H1 (cell line): Measurements from ENCODE around the gene VIPR1. TPM values are rescaled to one million over a fixed set of nuclear protein-coding genes. Genes with fewer than 3 reads are reported as not detected.

Experiments
- CTCF ChIA-PET: fragments of 300-600 bp; sonication (Branson Sonifier 250); formaldehyde crosslinking; loops from one replicate; lab custom pipeline; 2021; ENCODE audit not compliant: partially characterized antibody; lab: Charles Lee
- POLR2A ChIA-PET: fragments of 300-600 bp; sonication (Branson Sonifier 250); formaldehyde crosslinking; loops from one replicate; lab custom pipeline; 2021; ENCODE audit warnings: inconsistent platforms; ENCODE audit not compliant: partially characterized antibody; lab: Charles Lee
- DNase-seq, 2 experiments: peaks; one replicate each; pipeline versions ENCODE4 v3.0.0 to v3.0.0-alpha.2; 2010 to 2022; ENCODE audit warnings: low spot score in 2 of 2, low read depth in 1 of 2, mixed read lengths in 1 of 2
- FAIRE-seq: peaks from 2 replicates; lab custom pipeline; 2011; peaks lifted over from hg19 to GRCh38; lab: Jason Lieb, UNC
- H2AFZ ChIP-seq: 2 replicates; pipeline ENCODE4 v1.8.1; 2012; ENCODE audit warnings: low read length, inconsistent platforms
- H2AK5ac ChIP-seq: 2 replicates; pipeline ENCODE4 v1.6.1; 2013; ENCODE audit warnings: low read depth, low read length
- H2BK120ac ChIP-seq: replicated peaks from 2 replicates; pipeline ENCODE3; 2013; ENCODE audit warnings: low read depth, low read length, inconsistent platforms
- H2BK12ac ChIP-seq: 2 replicates; pipeline ENCODE4 v1.6.1; 2013; ENCODE audit warnings: low read depth, low read length
- H2BK15ac ChIP-seq: 2 replicates; pipeline ENCODE4 v1.6.1; 2013; ENCODE audit warnings: low read length
- H2BK20ac ChIP-seq: 2 replicates; pipeline ENCODE4 v1.6.1; 2013; ENCODE audit warnings: low read length
- H2BK5ac ChIP-seq: 2 replicates; pipeline ENCODE4 v1.6.1; 2013; ENCODE audit warnings: low read depth, low read length
- H3K14ac ChIP-seq: 2 replicates; pipeline ENCODE4 v1.6.1; 2013; ENCODE audit warnings: inconsistent platforms; ENCODE audit not compliant: insufficient read length
- H3K18ac ChIP-seq: 2 replicates; pipeline ENCODE4 v1.6.1; 2013; ENCODE audit warnings: low read length; ENCODE audit errors: extremely low read depth
- H3K23ac ChIP-seq: 2 replicates; pipeline ENCODE4 v1.6.1; 2013; ENCODE audit warnings: inconsistent platforms; ENCODE audit not compliant: insufficient read length
- H3K23me2 ChIP-seq: 2 replicates; pipeline ENCODE4 v1.6.1; 2013; ENCODE audit warnings: low read depth, low read length
- H3K27ac ChIP-seq: 2 replicates; pipeline ENCODE4 v1.6.1; 2011; ENCODE audit warnings: low read depth, low read length, inconsistent platforms
- H3K27me3 ChIP-seq, 4 experiments: replicated peaks in 1 of 4; 1 replicate in 1 of 4; 2 replicates in 3 of 4; pipeline versions ENCODE4 v1.6.1 to v1.8.1; 2011 to 2013; ENCODE audit warnings: low read length in 3 of 4, mild to moderate bottlenecking in 3 of 4, inconsistent platforms in 2 of 4, mixed read lengths in 2 of 4, moderate library complexity in 1 of 4; ENCODE audit not compliant: control insufficient read depth in 3 of 4, insufficient read depth in 3 of 4; ENCODE audit errors: extremely low read depth in 1 of 4
- H3K36me3 ChIP-seq, 4 experiments: 2 replicates each; pipeline versions ENCODE4 v1.6.1 to v1.8.1; 2011 to 2013; ENCODE audit warnings: mild to moderate bottlenecking in 4 of 4, low read length in 3 of 4, moderate library complexity in 2 of 4, control low read depth in 1 of 4, inconsistent platforms in 1 of 4; ENCODE audit not compliant: insufficient read depth in 4 of 4, control insufficient read depth in 2 of 4
- H3K4ac ChIP-seq: replicated peaks from 2 replicates; pipeline ENCODE3; 2013; ENCODE audit warnings: low read length, low read depth, mixed read lengths, inconsistent platforms; ENCODE audit not compliant: insufficient read length
- H3K4me1 ChIP-seq, 4 experiments: replicated peaks in 1 of 4; 1 replicate in 1 of 4; 2 replicates in 3 of 4; pipeline versions ENCODE4 v1.6.1 to v1.8.1; 2011 to 2013; ENCODE audit warnings: low read length in 3 of 4, inconsistent platforms in 2 of 4, mixed read lengths in 1 of 4; ENCODE audit not compliant: insufficient read depth in 4 of 4, control insufficient read depth in 3 of 4
- H3K4me2 ChIP-seq, 2 experiments: 2 replicates each; pipeline versions ENCODE4 v1.6.1 to v1.8.1; 2011 to 2013; ENCODE audit warnings: low read depth in 2 of 2, low read length in 2 of 2, control low read depth in 1 of 2, inconsistent platforms in 1 of 2, mild to moderate bottlenecking in 1 of 2; ENCODE audit not compliant: insufficient read depth in 1 of 2
- H3K4me3 ChIP-seq, 4 experiments: fragments of 200-600, 300-600 bp in 1 of 4; sonication (generic), shearing (Covaris generic), sonication (Bioruptor Twin) in 1 of 4; 2 replicates each; pipeline versions ENCODE4 v1.5.1 to v1.8.1; 2011 to 2016; ENCODE audit warnings: low read length in 4 of 4, low read depth in 3 of 4, control low read depth in 2 of 4, inconsistent platforms in 2 of 4, mild to moderate bottlenecking in 2 of 4, mixed read lengths in 1 of 4, moderate library complexity in 1 of 4; ENCODE audit not compliant: insufficient read depth in 2 of 4; ENCODE audit errors: extremely low read depth in 1 of 4
- H3K56ac ChIP-seq: replicated peaks from 2 replicates; pipeline ENCODE3; 2013; ENCODE audit warnings: low read depth, mild to moderate bottlenecking, mixed read lengths, low read length, inconsistent platforms; ENCODE audit not compliant: insufficient read length
- H3K79me1 ChIP-seq: 2 replicates; pipeline ENCODE4 v1.6.1; 2013; ENCODE audit warnings: low read depth, low read length, control low read depth
- H3K79me2 ChIP-seq, 2 experiments: 2 replicates each; pipeline versions ENCODE4 v1.6.1 to v1.8.1; 2012 to 2013; ENCODE audit warnings: low read length in 2 of 2, mild to moderate bottlenecking in 2 of 2, inconsistent platforms in 1 of 2; ENCODE audit not compliant: insufficient read depth in 2 of 2, control insufficient read depth in 1 of 2
- H3K9ac ChIP-seq, 4 experiments: replicated peaks in 1 of 4; 1 replicate in 1 of 4; 2 replicates in 3 of 4; pipeline versions ENCODE4 v1.6.1 to v1.8.1; 2011 to 2013; ENCODE audit warnings: low read depth in 3 of 4, low read length in 3 of 4, control low read depth in 2 of 4, mild to moderate bottlenecking in 2 of 4, moderate library complexity in 2 of 4, inconsistent platforms in 1 of 4; ENCODE audit errors: extremely low read depth in 1 of 4
- H3K9me3 ChIP-seq, 2 experiments: 2 replicates each; pipeline versions ENCODE4 v1.6.1 to v1.8.1; 2012 to 2013; ENCODE audit warnings: mild to moderate bottlenecking in 2 of 2, moderate library complexity in 2 of 2, control low read depth in 1 of 2, inconsistent platforms in 1 of 2, low read depth in 1 of 2, low read length in 1 of 2, mixed read lengths in 1 of 2; ENCODE audit not compliant: insufficient read depth in 2 of 2
- H4K20me1 ChIP-seq, 2 experiments: replicated peaks in 1 of 2; 2 replicates each; pipeline versions ENCODE3 to v1.8.1; 2011 to 2013; ENCODE audit warnings: inconsistent platforms in 2 of 2, low read length in 2 of 2, mild to moderate bottlenecking in 1 of 2; ENCODE audit not compliant: insufficient read depth in 2 of 2, control insufficient read depth in 1 of 2
- H4K5ac ChIP-seq: 2 replicates; pipeline ENCODE4 v1.6.1; 2013; ENCODE audit warnings: low read length, low read depth, mixed read lengths, inconsistent platforms; ENCODE audit not compliant: insufficient read length
- H4K8ac ChIP-seq: 2 replicates; pipeline ENCODE4 v1.8.0; 2013; ENCODE audit warnings: mild to moderate bottlenecking, moderate library complexity, low read length, inconsistent platforms; ENCODE audit not compliant: insufficient read depth; ENCODE audit errors: extremely low read depth
- H4K91ac ChIP-seq: replicated peaks from 2 replicates; pipeline ENCODE3; 2013; ENCODE audit warnings: low read length, mixed read lengths, inconsistent platforms; ENCODE audit not compliant: insufficient read length
- ATF3 ChIP-seq: IDR thresholded peaks from 2 replicates; pipeline ENCODE4 v1.6.1; 2011; ENCODE audit warnings: low read depth, mild to moderate bottlenecking, low read length; ENCODE audit not compliant: insufficient read depth
- CBX5 ChIP-seq: fragments of 300-800, 300-1000 bp; sonication (generic); IDR thresholded peaks from 2 replicates; pipeline ENCODE4 v1.7.1; 2016; ENCODE audit warnings: antibody characterized with exemption, low read length, low read depth
- CEBPB ChIP-seq: IDR thresholded peaks from 2 replicates; pipeline ENCODE4 v1.6.1; 2012; ENCODE audit warnings: low read depth, low read length
- CHD2 ChIP-seq: IDR thresholded peaks from 2 replicates; pipeline ENCODE4 v1.6.1; 2012; ENCODE audit warnings: low read length, improper control_type of control experiment
- CREB1 ChIP-seq: IDR thresholded peaks from 2 replicates; pipeline ENCODE4 v1.6.1; 2012; ENCODE audit warnings: inconsistent platforms
- FOSL1 ChIP-seq: IDR thresholded peaks from 2 replicates; pipeline ENCODE4 v1.6.1; 2011; ENCODE audit warnings: mild to moderate bottlenecking, low read depth, low read length, moderate library complexity; ENCODE audit not compliant: insufficient read depth
- GABPA ChIP-seq: IDR thresholded peaks from 2 replicates; pipeline ENCODE4 v1.6.1; 2011; ENCODE audit warnings: mild to moderate bottlenecking, low read length, moderate library complexity, borderline replicate concordance; ENCODE audit not compliant: insufficient read depth
- NRF1 ChIP-seq: IDR thresholded peaks from 2 replicates; pipeline ENCODE4 v1.6.1; 2011; ENCODE audit warnings: mild to moderate bottlenecking, low read depth, low read length, improper control_type of control experiment
- RBBP5 ChIP-seq: IDR thresholded peaks from 2 replicates; pipeline ENCODE4 v1.7.1; 2012; ENCODE audit warnings: low read depth, mild to moderate bottlenecking, inconsistent platforms, low read length, moderate library complexity, borderline replicate concordance
- SIX5 ChIP-seq: IDR thresholded peaks from 2 replicates; pipeline ENCODE4 v1.6.1; 2011; ENCODE audit warnings: mild to moderate bottlenecking, low read depth, low read length
- SP4 ChIP-seq: IDR thresholded peaks from 2 replicates; pipeline ENCODE4 v1.6.1; 2012; ENCODE audit warnings: low read length, inconsistent platforms
- WGBS, 2 experiments: shearing (Covaris generic) in 1 of 2; methylation state at CpG; one replicate each; pipeline versions ENCODE4 v1.1.6 to v1.1.7; 2013 to 2015; ENCODE audit warnings: low lambda C conversion rate in 2 of 2, mixed read lengths in 2 of 2, inconsistent platforms in 1 of 2, low coverage in 1 of 2, missing lambda C conversion rate in 1 of 2; ENCODE audit not compliant: insufficient replicate concordance in 2 of 2, insufficient coverage in 1 of 2, insufficient read length in 1 of 2; ENCODE audit errors: extremely low coverage in 1 of 2, missing lambda C conversion rate in 1 of 2; 5-methylcytosine and 5-hydroxymethylcytosine counted together
- polyA plus RNA-seq, 7 experiments: library from polyadenylated mRNA; depleted of rRNA in 3 of 7; stranded (reverse) in 5 of 7; unstranded in 2 of 7; fragments of >200 nt in 5 of 7; fragments of 200-250 nt in 2 of 7; gene quantifications; 1 replicate in 5 of 7; 2 replicates in 1 of 7; 4 replicates in 1 of 7; pipeline versions ENCODE4 v1.2.1 to v1.2.3, GENCODE V29; 2011 to 2013; ENCODE audit warnings: missing spikeins in 2 of 7, mixed read lengths in 2 of 7
- total RNA-seq: library from RNA; stranded (reverse); fragmentation: NEBNext Ultra II Directional; extraction: Animal tissue kit (Norgen Biotek cat#: 25700); gene quantifications from 2 replicates; pipeline ENCODE4 v1.2.1, GENCODE V29; 2021
- TF ChIP-seq, protein P1 (sequence below): IDR thresholded peaks from 2 replicates; pipeline ENCODE4 v1.6.1; 2012; ENCODE audit warnings: inconsistent platforms

Gene VIPR1
- total and polyA plus RNA-seq, 2 of the 8 experiments (the other 6 are each of a cell fraction or from before 2014, with no cell fraction given), result 7.8 to 10.1 TPM

DNA sequence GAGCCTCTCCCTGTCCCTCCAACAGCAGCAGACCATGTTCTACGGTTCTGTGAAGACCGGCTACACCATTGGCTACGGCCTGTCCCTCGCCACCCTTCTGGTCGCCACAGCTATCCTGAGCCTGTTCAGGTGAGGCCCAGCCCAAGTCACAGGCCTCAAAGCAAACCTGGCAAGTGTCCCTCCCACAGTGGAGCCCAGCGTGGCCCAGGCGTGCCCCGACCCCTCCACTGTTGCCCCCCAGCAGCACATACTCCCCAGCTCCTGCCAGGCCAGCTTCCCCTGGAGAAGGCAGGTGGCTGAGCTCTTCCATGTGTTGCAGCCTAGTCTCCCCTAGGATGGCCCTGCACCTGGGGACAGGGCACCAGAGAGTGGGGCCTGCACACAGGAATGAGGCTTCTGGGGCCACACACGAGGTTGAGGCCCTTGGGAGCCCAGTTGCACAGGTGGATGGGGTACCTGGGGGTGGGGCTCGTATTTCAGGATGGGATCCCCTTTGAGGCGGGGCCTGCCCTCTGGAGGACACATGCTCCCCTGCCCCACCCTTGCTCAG lies 25.0 kb downstream of the VIPR1 start:
- Histone ChIP-seq H3K4ac (no peak overlapping the region), H2BK15ac (no peak overlapping the region), H3K79me1 (no peaks in the 10 kb centered on the region), H3K23me2 (peaks cover 6% of the 10 kb centered on the region; the same call in 1 of the 2 replicates), H3K23ac (no peak overlapping the region), H4K20me1 (peaks cover 0 to 2% of the 10 kb centered on the region in 2 experiments), H2BK20ac (no peak overlapping the region), H3K9ac (no peak overlapping the region), H2BK120ac (no peak overlapping the region), H4K91ac (no peak overlapping the region), H2AFZ (no peak overlapping the region), H4K8ac (no peak overlapping the region), H4K5ac (no peak overlapping the region), H3K4me3 (no peak overlapping the region), H3K14ac (no peak overlapping the region), H3K27me3 (no peaks in the 10 kb centered on the region), H3K79me2 (no peaks in the 10 kb centered on the region), H2BK12ac (no peak overlapping the region), H2BK5ac (no peak overlapping the region), H3K36me3 (no peaks in the 10 kb centered on the region), H3K9me3 (no peaks in the 10 kb centered on the region), H2AK5ac (no peak overlapping the region), H3K4me2 (no peak overlapping the region), H3K18ac (no peak overlapping the region; the same call in 1 of the 2 replicates), H3K27ac (no peak overlapping the region), H3K56ac (no peak overlapping the region), H3K4me1 (no peaks in the 10 kb centered on the region; a peak in 1 of 7 replicates)
- ChIA-PET POLR2A (interaction anchor here (1.4 kb wide), 1 partner anchor 8 kb away, joined by 3 read pairs; no protein-coding TSS in a partner anchor), CTCF (interaction anchor here (0.7 to 23.3 kb wide), 7 partner anchors 8 to 54 kb away, joined by 3 to 458 read pairs (median 7); no protein-coding TSS in a partner anchor)
- WGBS, 2 experiments, result 94% methylated on average over 8 of the region's 11 CpGs; no CpG with 5 or more reads in 1 of the 2 experiments
- no peak for DNase-seq
- no peak for FAIRE-seq
- TF ChIP-seq CREB1 (no peak), NRF1 (no peak), CEBPB (no peak), FOSL1 (no peak), CBX5 (no peak), ATF3 (no peak), GABPA (no peak), SIX5 (no peak), RBBP5 (no peak), CHD2 (no peak), SP4 (no peak)
- TF ChIP-seq, protein P1, sequence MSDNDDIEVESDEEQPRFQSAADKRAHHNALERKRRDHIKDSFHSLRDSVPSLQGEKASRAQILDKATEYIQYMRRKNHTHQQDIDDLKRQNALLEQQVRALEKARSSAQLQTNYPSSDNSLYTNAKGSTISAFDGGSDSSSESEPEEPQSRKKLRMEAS, result no peak
